Right atrium auricular region (tissue), 2 donors: ENCODE results near the gene KRT7. TPM values are rescaled to one million over a fixed set of nuclear protein-coding genes. Genes with fewer than 3 reads are reported as not detected.

Source experiments
- DNase-seq: peaks from one replicate; pipeline ENCODE4 v3.0.0-alpha.2; 2019; ENCODE audit warnings: low spot score
- H3K27ac ChIP-seq, 2 donors: fragments of 200-600 bp; sonication (generic); 1 replicate in 1 of 2; 2 replicates in 1 of 2; pipeline ENCODE4 v1.5.1; 2016 to 2019
- H3K27me3 ChIP-seq, 2 donors: fragments of 200-600 bp; sonication (generic); one replicate each; pipeline versions ENCODE4 v1.5.1 to v1.6.0; 2017 to 2019
- H3K36me3 ChIP-seq: fragments of 200-600 bp; sonication (generic); one replicate; pipeline ENCODE4 v1.5.1; 2016
- H3K4me1 ChIP-seq, 2 donors: fragments of 200-600 bp; sonication (generic); one replicate each; pipeline versions ENCODE4 v1.5.1 to v1.6.0; 2017 to 2019
- H3K4me3 ChIP-seq, 2 donors: fragments of 200-600 bp; sonication (generic); 1 replicate in 1 of 2; 2 replicates in 1 of 2; pipeline ENCODE4 v1.5.1; 2017 to 2019; ENCODE audit warnings: mild to moderate bottlenecking in 1 of 2, moderate library complexity in 1 of 2
- H3K9me3 ChIP-seq, 2 donors: fragments of 200-600 bp; sonication (generic); one replicate each; pipeline ENCODE4 v1.5.1; 2019
- total RNA-seq, 2 donors: library from RNA; depleted of rRNA; stranded (reverse); fragments of >200 nt; gene quantifications; one replicate each; pipeline ENCODE4 v1.1.0, GENCODE V29; 2016
- TF ChIP-seq, protein P1 (sequence below), 2 donors: fragments of 200-600 bp; sonication (generic); IDR thresholded peaks; one replicate each; pipeline ENCODE4 v1.5.1; 2019; ENCODE audit warnings: antibody characterized with exemption in 2 of 2

KRT7 gene
- total RNA-seq, 2 donors from 2014 or later = 14.7 to 58.4 TPM

DNA sequence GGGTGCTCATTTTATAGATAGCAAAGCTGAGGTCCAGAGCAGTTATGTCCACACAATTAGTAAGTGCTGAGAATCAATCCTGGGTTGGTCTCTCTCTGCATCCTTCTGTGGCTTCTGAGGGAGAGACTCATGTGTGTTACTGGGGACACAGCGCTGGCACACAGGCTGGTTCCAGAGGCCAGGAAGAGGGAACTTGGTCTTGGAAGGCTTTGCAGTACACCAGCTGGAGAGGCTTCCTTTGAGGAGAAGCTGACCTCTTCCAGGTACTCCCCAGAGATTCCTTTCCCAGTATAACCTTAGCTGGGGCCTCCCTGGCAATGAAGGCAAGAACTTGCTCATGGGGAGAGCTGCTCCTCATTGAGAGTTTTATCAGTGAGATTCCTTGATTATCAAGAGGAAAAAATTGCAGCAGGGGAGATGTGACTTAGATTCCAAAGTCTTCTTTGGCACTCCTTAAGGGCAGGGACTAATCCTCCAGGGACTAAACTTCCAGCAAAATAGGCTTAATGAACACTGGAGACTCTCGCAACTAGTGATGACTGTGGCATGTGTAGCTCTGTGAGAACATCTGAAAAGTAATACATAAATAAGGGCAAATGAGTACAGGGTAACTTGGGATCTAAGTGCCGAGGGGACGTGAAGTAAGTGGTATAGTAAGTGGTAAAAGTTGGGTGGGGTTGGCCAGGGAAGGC is 27.3 kb upstream of the KRT7 start:
- no peak for DNase-seq
- Histone ChIP-seq H3K36me3 (no peaks in the 10 kb centered on the region), H3K4me3 (no peak overlapping the region), H3K9me3 (no peaks in the 10 kb centered on the region), H3K27me3 (peaks cover 0 to 4% of the 10 kb centered on the region in 2 donors), H3K27ac (no peak overlapping the region), H3K4me1 (peaks cover 0 to 28% of the 10 kb centered on the region in 2 donors)
- TF ChIP-seq, protein P1, sequence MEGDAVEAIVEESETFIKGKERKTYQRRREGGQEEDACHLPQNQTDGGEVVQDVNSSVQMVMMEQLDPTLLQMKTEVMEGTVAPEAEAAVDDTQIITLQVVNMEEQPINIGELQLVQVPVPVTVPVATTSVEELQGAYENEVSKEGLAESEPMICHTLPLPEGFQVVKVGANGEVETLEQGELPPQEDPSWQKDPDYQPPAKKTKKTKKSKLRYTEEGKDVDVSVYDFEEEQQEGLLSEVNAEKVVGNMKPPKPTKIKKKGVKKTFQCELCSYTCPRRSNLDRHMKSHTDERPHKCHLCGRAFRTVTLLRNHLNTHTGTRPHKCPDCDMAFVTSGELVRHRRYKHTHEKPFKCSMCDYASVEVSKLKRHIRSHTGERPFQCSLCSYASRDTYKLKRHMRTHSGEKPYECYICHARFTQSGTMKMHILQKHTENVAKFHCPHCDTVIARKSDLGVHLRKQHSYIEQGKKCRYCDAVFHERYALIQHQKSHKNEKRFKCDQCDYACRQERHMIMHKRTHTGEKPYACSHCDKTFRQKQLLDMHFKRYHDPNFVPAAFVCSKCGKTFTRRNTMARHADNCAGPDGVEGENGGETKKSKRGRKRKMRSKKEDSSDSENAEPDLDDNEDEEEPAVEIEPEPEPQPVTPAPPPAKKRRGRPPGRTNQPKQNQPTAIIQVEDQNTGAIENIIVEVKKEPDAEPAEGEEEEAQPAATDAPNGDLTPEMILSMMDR (IDR thresholded peaks at IDR 0.05) = no peak

DNA sequence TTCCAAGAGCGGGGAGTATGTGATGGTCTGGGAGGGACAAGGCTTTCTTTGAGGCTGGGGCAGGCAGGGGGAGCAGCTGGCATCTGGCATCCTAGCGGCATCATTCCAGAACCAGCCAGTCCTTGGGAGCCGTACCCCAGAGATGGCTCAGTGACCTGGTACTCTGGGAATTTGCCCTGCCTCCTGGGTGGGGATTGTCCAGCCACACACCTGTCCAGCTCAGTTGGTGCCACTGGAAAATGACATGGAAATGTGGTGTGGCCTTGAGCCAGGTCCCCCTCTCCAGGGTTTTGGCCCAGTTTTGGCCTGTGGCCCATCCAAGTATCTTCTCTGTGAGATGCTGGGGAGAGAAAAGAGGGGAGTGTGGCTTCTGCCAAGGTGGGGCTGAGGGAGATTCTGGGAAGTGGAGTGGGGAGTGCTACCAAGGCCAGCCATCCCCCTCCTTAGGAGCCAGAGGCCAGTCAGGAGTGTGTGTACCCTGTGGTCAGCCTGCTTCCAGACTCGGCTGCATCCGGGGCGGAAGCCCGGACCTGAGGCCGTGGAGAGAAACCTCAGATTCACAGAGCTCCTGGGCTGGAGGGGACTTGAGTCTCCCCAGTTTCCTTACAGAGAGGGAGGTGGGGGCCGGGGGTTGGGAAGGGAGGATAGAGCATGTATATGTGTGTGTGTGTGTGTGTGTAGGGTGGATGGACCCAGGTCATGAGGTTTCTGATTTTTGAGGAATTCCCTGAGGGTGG is 26.6 kb upstream of the KRT7 start:
- Histone ChIP-seq H3K4me1 (peaks cover 0 to 28% of the 10 kb centered on the region in 2 donors), H3K27ac (no peak overlapping the region), H3K27me3 (peaks cover 0 to 4% of the 10 kb centered on the region in 2 donors), H3K9me3 (no peaks in the 10 kb centered on the region), H3K4me3 (no peak overlapping the region), H3K36me3 (no peaks in the 10 kb centered on the region)
- DNase-seq = no peak
- TF ChIP-seq, protein P1 (IDR thresholded peaks at IDR 0.05) = no peak

DNA sequence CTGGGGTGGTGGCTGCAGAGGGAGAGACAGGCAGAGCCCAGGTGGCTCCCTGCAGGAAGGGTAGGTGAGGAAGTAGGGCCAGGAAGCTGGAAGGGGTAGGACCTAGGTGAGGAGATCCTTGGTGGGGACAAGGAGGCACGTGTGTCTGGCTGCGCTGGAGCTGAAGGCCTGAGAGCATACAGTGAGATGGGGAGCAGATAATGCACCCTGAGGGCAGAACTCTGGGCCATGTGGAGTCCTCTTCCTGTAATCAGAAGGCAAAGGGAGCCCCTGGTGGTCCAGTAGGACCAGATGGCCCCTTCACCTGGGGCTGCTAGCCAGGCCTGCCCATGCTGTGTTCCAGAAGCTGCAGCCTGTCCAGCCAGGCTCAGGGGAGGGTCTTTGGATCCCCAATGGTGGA is 25.9 kb upstream of the KRT7 start:
- TF ChIP-seq, protein P1 (IDR thresholded peaks at IDR 0.05) = no peak
- Histone ChIP-seq H3K4me1 (peaks cover 0 to 27% of the 10 kb centered on the region in 2 donors), H3K27me3 (peaks cover 0 to 4% of the 10 kb centered on the region in 2 donors), H3K27ac (no peak overlapping the region), H3K9me3 (no peaks in the 10 kb centered on the region), H3K36me3 (no peaks in the 10 kb centered on the region), H3K4me3 (no peak overlapping the region)
- DNase-seq = no peak

DNA sequence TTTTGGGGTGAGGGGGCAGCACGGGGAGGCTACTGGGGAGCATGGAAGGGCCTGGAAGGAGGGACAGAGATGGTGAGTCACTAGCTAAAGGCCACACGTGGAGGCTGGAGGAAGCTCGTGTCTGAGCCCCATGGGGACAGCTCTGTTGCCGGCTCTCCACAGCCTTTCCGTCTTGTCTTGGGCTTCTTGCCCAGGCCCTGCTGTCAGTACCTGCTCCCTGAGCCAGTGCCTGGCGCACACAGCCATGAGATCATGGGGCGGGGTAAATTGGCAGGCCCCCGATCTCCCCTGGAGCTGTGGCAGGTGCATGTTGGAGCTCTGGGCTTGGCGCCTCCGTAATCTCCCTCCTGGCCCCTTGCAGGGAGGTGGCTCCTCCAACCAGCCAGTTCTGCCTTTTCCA is 25.1 kb upstream of the KRT7 start:
- Histone ChIP-seq H3K4me3 (no peak overlapping the region), H3K27ac (no peak overlapping the region), H3K4me1 (peaks cover 0 to 19% of the 10 kb centered on the region in 2 donors), H3K27me3 (peaks cover 0 to 4% of the 10 kb centered on the region in 2 donors), H3K9me3 (no peaks in the 10 kb centered on the region), H3K36me3 (no peaks in the 10 kb centered on the region)
- DNase-seq = no peak
- TF ChIP-seq, protein P1 (IDR thresholded peaks at IDR 0.05) = no peak

DNA sequence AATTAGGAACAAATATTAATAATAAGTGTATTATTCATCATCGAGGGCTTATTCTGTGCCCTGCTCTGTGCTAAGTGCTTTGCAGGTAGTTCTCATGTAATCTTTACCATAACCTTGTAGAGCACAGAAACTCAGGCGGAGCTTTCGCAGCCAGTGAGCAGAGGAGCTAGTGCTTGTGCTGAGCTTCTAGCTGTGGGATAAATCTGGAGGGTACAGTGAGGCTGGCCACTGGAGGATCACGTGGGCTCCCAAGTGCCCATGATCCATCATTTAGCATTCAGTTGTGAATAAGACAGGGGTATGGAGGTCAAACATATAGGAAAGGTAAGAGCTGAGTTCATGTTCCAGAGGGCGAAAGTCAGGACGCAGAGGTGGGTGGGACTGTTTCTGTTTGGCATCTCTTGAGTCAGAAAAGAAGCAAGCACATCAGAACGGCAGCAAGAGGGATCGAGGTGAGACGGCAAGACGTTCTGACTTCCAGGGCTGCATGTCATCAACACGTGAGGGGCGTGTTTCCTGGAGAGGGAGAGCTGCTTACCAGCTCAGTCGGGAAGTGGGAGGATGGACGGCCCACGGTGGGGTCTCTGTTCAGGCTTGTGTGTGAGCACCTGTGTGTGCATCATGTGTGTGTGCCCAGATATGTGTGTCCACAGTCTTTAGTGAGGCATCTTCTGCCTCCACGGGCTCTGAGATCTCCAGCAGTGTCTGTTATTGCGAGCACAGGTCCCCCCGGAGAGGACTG is 24.4 kb upstream of the KRT7 start:
- Histone ChIP-seq H3K36me3 (no peaks in the 10 kb centered on the region), H3K4me1 (peaks cover 0 to 12% of the 10 kb centered on the region in 2 donors), H3K27me3 (peaks cover 0 to 4% of the 10 kb centered on the region in 2 donors), H3K4me3 (no peak overlapping the region), H3K27ac (no peak overlapping the region), H3K9me3 (no peaks in the 10 kb centered on the region)
- TF ChIP-seq, protein P1 (IDR thresholded peaks at IDR 0.05) = no peak
- no peak for DNase-seq
